Testis (tissue), 3 donors: ENCODE results near the gene APBA1. TPM values are rescaled to one million over a fixed set of nuclear protein-coding genes. Genes with fewer than 3 reads are reported as not detected.

Source experiments
- DNase-seq: peaks from one replicate; pipeline ENCODE4 v3.0.0-alpha.2; 2019
- H3K27ac ChIP-seq, 2 donors: fragments of 200-600 bp; sonication (generic); one replicate each; pipeline ENCODE4 v1.5.1; 2019
- H3K27me3 ChIP-seq: fragments of 200-600 bp; sonication (generic); one replicate; pipeline ENCODE4 v1.5.1; 2019
- H3K36me3 ChIP-seq: fragments of 200-600 bp; sonication (generic); one replicate; pipeline ENCODE4 v1.5.1; 2017; ENCODE audit warnings: low read depth; ENCODE audit errors: missing control alignments
- H3K4me1 ChIP-seq: fragments of 200-600 bp; sonication (generic); one replicate; pipeline ENCODE4 v1.5.1; 2019
- H3K4me3 ChIP-seq, 2 donors: fragments of 200-600 bp; sonication (generic); one replicate each; pipeline ENCODE4 v1.5.1; 2017 to 2019
- H3K9me3 ChIP-seq: fragments of 200-600 bp; sonication (generic); one replicate; pipeline ENCODE4 v1.5.1; 2017
- CTCF ChIP-seq, 3 experiments: fragments of 450-650 bp in 2 of 3; fragments of 200-600 bp in 1 of 3; sonication (generic) in 1 of 3; IDR thresholded peaks; one replicate each; pipeline ENCODE4 v1.5.1; 2016 to 2019; ENCODE audit warnings: antibody characterized with exemption in 3 of 3, mild to moderate bottlenecking in 2 of 3, moderate library complexity in 1 of 3
- POLR2A ChIP-seq: fragments of 450-650 bp; IDR thresholded peaks from one replicate; pipeline ENCODE4 v1.6.1; 2017; ENCODE audit warnings: antibody characterized with exemption, mild to moderate bottlenecking, moderate library complexity
- WGBS, 2 donors: methylation state at CpG; one replicate each; pipeline ENCODE4 v1.1.5; 2018; 5-methylcytosine and 5-hydroxymethylcytosine counted together
- intact Hi-C: fragments of 100-400 bp; cut with DNase I; formaldehyde crosslinking; loops from one replicate; pipeline ENCODE4 v1.15.1; 2023; ENCODE audit warnings: low total_unique reads
- polyA plus RNA-seq: library from polyadenylated mRNA; stranded (reverse); fragments of 350-450 nt; fragmentation: Illumina TruSeq; extraction: RNeasy Lipid Tissue Mini Kit (QIAGEN cat#74804); gene quantifications from one replicate; pipeline ENCODE4 v1.2.3, GENCODE V29; 2014; ENCODE audit warnings: low read depth, low replicate concordance; ENCODE audit not compliant: insufficient read depth
- total RNA-seq, 2 donors: library from RNA; depleted of rRNA; stranded (reverse); fragments of >200 nt; gene quantifications; one replicate each; pipeline ENCODE4 v1.2.3, GENCODE V29; 2016

APBA1 gene
- total and polyA plus RNA-seq, 3 donors from 2014 or later, result 7.7 to 11.9 (median 9.4) TPM

DNA sequence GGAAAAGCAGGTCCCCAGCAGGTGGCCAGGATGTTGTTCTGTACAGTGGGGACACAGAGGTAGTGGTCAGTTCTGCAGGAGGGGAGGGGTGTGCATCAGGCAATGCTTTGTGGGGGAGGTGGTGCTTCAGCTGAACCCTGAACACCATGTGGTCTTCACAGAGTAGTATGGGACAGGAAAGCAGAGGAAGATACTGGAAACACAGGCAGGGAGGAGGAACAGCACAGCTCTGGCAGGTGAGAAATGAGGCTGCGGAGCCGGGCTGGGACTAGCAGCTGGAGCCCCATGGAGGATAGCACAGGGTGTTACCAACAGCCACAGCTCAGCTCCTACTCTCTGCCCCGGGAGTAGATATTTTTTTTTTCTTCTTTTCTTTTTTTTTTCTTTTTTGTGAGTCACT, 185.7 kb downstream of the APBA1 start:
- intact Hi-C loops, result no loop called here
- Histone ChIP-seq H3K27ac (no peak overlapping the region), H3K4me1 (no peaks in the 10 kb centered on the region), H3K27me3 (no peaks in the 10 kb centered on the region), H3K9me3 (no peaks in the 10 kb centered on the region), H3K36me3 (no peaks in the 10 kb centered on the region), H3K4me3 (no peak overlapping the region)
- 57 to 80% methylated on average over 3 of the region's 3 CpGs for WGBS, 2 donors
- no peak for DNase-seq
- no peak for TF ChIP-seq POLR2A
- TF ChIP-seq CTCF (IDR thresholded peaks at IDR 0.05), result no peak

DNA sequence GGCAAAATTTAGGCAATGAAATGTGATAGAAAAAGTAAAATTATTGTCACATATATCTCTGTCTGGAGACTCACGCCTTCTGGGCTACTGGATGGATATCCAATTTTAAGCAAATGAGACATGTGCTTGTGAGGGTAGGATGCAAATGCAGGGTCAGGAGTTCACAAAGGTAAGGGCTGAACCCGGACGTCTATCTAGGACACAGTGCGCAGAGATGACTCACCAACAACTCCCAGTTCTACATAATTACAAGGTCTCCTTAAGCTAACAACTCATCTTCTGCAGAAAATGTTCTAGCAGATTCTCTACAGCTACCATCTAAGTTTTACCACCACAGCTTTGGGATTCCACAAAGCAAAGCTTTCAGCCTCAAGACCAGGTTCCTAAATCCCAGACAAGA, 186.7 kb downstream of the APBA1 start:
- H3K27ac ChIP-seq, result no peak overlapping the region
- TF ChIP-seq CTCF (IDR thresholded peaks at IDR 0.05), result no peak
- TF ChIP-seq POLR2A, result no peak
- no peak overlapping the region for H3K4me3 ChIP-seq
- no peak for DNase-seq
- no peaks in the 10 kb centered on the region for H3K27me3 ChIP-seq
- H3K9me3 ChIP-seq, result no peaks in the 10 kb centered on the region
- 61 to 67% methylated on average over 4 of the region's 4 CpGs for WGBS, 2 donors
- no peaks in the 10 kb centered on the region for H3K4me1 ChIP-seq
- intact Hi-C loops, result no loop called here
- no peaks in the 10 kb centered on the region for H3K36me3 ChIP-seq

DNA sequence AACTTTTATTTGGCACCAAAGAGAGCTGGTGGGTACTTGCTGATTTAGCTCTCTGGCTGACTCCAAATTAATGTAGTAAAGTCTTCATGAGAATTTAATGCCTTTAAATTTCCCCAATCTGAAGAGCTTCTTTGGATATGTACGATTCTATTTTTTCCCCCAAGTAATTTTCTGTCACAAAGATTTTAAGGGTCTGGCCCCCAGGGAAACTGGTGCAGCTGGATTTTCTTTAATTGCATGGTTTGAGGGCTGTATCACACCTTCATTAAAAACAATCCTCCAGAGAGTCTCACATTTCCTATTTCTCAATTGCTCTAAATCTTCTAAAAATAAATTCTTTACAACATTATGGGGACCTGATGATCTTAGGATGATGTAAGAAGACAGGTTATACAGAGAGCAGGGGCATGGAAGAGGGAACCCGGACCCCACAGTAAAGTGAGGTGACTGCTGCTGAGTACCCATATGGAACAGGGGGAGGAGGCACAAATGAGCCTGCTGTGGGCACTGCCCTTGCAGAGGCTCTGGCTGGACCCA, 188.2 kb downstream of the APBA1 start:
- no peaks in the 10 kb centered on the region for H3K36me3 ChIP-seq
- intact Hi-C loops, result no loop called here
- TF ChIP-seq POLR2A, result no peak
- TF ChIP-seq CTCF (IDR thresholded peaks at IDR 0.05), result no peak
- H3K9me3 ChIP-seq, result no peaks in the 10 kb centered on the region
- no peak overlapping the region for H3K27ac ChIP-seq
- no peaks in the 10 kb centered on the region for H3K27me3 ChIP-seq
- no peaks in the 10 kb centered on the region for H3K4me1 ChIP-seq
- DNase-seq, result no peak
- H3K4me3 ChIP-seq, result no peak overlapping the region
- WGBS, 2 donors, result 69 to 75% methylated on average over 2 of the region's 2 CpGs

GRCh38 chr9:69476797-69477196, 195.4 kb downstream of the APBA1 start:
- H3K27me3 ChIP-seq, result no peaks in the 10 kb centered on the region
- H3K36me3 ChIP-seq, result no peaks in the 10 kb centered on the region
- no peak overlapping the region for H3K27ac ChIP-seq
- TF ChIP-seq CTCF (IDR thresholded peaks at IDR 0.05), result no peak
- no peak for TF ChIP-seq POLR2A
- H3K9me3 ChIP-seq, result no peaks in the 10 kb centered on the region
- H3K4me3 ChIP-seq, result no peak overlapping the region
- no peaks in the 10 kb centered on the region for H3K4me1 ChIP-seq
- WGBS, 2 donors, result 76 to 89% methylated on average over 7 of the region's 7 CpGs
- no peak for DNase-seq
- intact Hi-C loops, result no loop called here

DNA sequence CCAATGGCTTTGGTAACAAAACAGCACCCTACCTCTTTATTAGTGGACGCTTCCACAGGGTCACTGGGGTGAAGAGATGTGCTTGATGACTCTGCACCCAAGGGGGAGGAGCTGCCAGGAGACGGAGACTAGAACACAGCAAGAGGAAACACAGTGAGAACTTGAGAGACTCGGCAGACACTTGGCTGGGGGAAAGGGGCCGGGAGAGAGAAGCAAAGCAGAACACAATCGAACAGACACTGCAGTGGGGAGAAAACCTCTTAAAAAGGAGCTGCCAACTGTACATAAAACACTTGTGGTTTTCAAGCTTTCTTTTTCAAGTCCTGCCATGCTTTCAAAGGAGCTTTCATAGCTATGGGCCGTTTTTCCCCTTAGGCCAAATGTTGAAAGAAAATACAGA, 196.2 kb downstream of the APBA1 start:
- no peak for DNase-seq
- H3K27me3 ChIP-seq, result no peaks in the 10 kb centered on the region
- 77 to 80% methylated on average over 6 of the region's 6 CpGs for WGBS, 2 donors
- H3K36me3 ChIP-seq, result no peaks in the 10 kb centered on the region
- intact Hi-C loops, result no loop called here
- no peaks in the 10 kb centered on the region for H3K9me3 ChIP-seq
- H3K4me1 ChIP-seq, result no peaks in the 10 kb centered on the region
- no peak overlapping the region for H3K4me3 ChIP-seq
- TF ChIP-seq CTCF (IDR thresholded peaks at IDR 0.05) (no peak), POLR2A (no peak)
- no peak overlapping the region for H3K27ac ChIP-seq
